Natural killer cell (primary cell): ENCODE data around the gene TTC39C. TPM values are rescaled to one million over a fixed set of nuclear protein-coding genes. Genes with fewer than 3 reads are reported as not detected.
A peak's percentile ranks its signal among the peaks of the same experiment; 100 is the strongest.

Experiments used
- ATAC-seq, 3 donors: fragments of 150-1000 bp in 2 of 3; fragments of 200-7000 bp in 1 of 3; cut with Tn5 transposase; 1 replicate in 1 of 3; 2 replicates in 2 of 3; pipeline ENCODE4 v1.10.0; 2021; ENCODE audit warnings: mild to moderate bottlenecking in 2 of 3, moderate library complexity in 2 of 3
- DNase-seq, 2 donors: peaks; one replicate each; pipeline versions ENCODE4 v3.0.0 to v3.0.0-alpha.2; 2013 to 2021; ENCODE audit warnings: mixed read lengths in 1 of 2
- H3K27ac ChIP-seq: one replicate; pipeline ENCODE4 v1.5.1; 2013; ENCODE audit warnings: mild to moderate bottlenecking, low read length
- H3K27me3 ChIP-seq: one replicate; pipeline ENCODE4 v1.6.1; 2013; ENCODE audit warnings: low read length; ENCODE audit not compliant: control insufficient read depth, insufficient read depth
- H3K36me3 ChIP-seq: one replicate; pipeline ENCODE4 v1.6.1; 2013; ENCODE audit warnings: low read length; ENCODE audit not compliant: control insufficient read depth, insufficient read depth
- H3K4me1 ChIP-seq: one replicate; pipeline ENCODE4 v1.6.1; 2013; ENCODE audit warnings: low read length; ENCODE audit not compliant: control insufficient read depth, insufficient read depth
- H3K4me3 ChIP-seq: one replicate; pipeline ENCODE4 v1.5.1; 2013; ENCODE audit warnings: low read length
- H3K9me3 ChIP-seq: one replicate; pipeline ENCODE4 v1.6.1; 2013; ENCODE audit warnings: low read length; ENCODE audit not compliant: control insufficient read depth, insufficient read depth
- H3K27ac Mint-ChIP-seq, 2 donors: one replicate each; pipeline ENCODE4 v1.8.0; 2022; ENCODE audit warnings: mild to moderate bottlenecking in 2 of 2, mixed read lengths in 2 of 2, moderate library complexity in 1 of 2
- H3K27me3 Mint-ChIP-seq, 2 donors: one replicate each; pipeline ENCODE4 v1.8.0; 2022; ENCODE audit warnings: low read depth in 2 of 2, mixed read lengths in 2 of 2
- H3K36me3 Mint-ChIP-seq: one replicate; pipeline ENCODE4 v1.8.0; 2022; ENCODE audit warnings: mixed read lengths
- H3K4me1 Mint-ChIP-seq, 2 donors: one replicate each; pipeline ENCODE4 v1.8.0; 2022; ENCODE audit warnings: mixed read lengths in 2 of 2
- H3K4me3 Mint-ChIP-seq: one replicate; pipeline ENCODE4 v1.8.0; 2022; ENCODE audit warnings: mild to moderate bottlenecking, moderate library complexity, mixed read lengths
- H3K9me3 Mint-ChIP-seq, 2 donors: one replicate each; pipeline ENCODE4 v1.8.0; 2022; ENCODE audit warnings: mixed read lengths in 2 of 2
- WGBS: methylation state at CpG from one replicate; pipeline ENCODE4 v1.1.7; 2013; ENCODE audit warnings: missing lambda C conversion rate; ENCODE audit not compliant: insufficient coverage; 5-methylcytosine and 5-hydroxymethylcytosine counted together
- intact Hi-C: fragments of 100-400 bp; cut with micrococcal nuclease; formaldehyde crosslinking; loops from one replicate; pipeline ENCODE4 v1.14.2; 2022
- total RNA-seq, 4 donors: library from RNA; stranded (reverse); fragments of 120-200 nt in 1 of 4; gene quantifications; one replicate each; pipeline versions ENCODE4 v1.2.3 to v1.2.4, GENCODE V29; 2013 to 2022
- TF ChIP-seq, protein P1 (sequence below): fragments of 200-600 bp; IDR thresholded peaks from one replicate; pipeline ENCODE4 v1.8.0; 2022; ENCODE audit warnings: antibody characterized with exemption

The TTC39C gene
- total RNA-seq, 3 donors from 2014 or later (not counting 1 experiment from before 2014, with no cell fraction given), result 39.0 to 61.5 (median 44.3) TPM

DNA sequence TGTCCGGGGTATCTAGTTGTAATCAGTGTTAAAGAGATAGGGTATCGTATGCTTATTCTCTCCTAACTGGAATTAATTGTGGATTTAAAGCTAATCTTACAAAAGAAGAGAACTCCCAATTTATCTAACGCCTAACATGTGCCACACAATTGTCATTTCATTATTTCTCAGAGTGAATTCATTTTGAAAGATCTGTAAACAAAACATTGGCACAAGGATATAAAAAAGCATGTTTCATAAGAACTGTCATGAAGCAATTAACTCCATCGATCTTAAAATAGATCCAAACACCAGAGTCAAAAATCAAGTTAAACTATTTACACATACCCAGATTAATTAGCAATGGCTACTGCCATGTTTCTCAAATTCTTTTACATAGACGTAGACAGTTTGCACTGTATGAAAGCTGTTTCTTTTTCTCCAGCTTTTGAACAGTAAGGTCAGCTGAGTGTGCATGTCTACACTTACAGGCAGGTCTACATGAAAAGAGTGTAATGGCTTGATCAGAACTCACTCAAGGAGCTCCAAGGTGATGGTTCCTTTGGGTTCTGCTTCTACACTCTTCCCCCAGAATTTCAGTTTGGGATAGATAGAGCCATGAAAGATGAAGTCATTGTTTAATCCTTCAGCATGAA, 163.1 kb downstream of the TTC39C start:
- Histone ChIP-seq H3K4me3 (no peak overlapping the region), H3K9me3 (no peaks in the 10 kb centered on the region), H3K4me1 (no peaks in the 10 kb centered on the region), H3K36me3 (no peaks in the 10 kb centered on the region), H3K27ac (peak overlapping the region; percentile 30), H3K27me3 (no peaks in the 10 kb centered on the region)
- TF ChIP-seq, protein P1, sequence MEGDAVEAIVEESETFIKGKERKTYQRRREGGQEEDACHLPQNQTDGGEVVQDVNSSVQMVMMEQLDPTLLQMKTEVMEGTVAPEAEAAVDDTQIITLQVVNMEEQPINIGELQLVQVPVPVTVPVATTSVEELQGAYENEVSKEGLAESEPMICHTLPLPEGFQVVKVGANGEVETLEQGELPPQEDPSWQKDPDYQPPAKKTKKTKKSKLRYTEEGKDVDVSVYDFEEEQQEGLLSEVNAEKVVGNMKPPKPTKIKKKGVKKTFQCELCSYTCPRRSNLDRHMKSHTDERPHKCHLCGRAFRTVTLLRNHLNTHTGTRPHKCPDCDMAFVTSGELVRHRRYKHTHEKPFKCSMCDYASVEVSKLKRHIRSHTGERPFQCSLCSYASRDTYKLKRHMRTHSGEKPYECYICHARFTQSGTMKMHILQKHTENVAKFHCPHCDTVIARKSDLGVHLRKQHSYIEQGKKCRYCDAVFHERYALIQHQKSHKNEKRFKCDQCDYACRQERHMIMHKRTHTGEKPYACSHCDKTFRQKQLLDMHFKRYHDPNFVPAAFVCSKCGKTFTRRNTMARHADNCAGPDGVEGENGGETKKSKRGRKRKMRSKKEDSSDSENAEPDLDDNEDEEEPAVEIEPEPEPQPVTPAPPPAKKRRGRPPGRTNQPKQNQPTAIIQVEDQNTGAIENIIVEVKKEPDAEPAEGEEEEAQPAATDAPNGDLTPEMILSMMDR, result no peak
- WGBS, result 91% methylated on average over 4 of the region's 5 CpGs
- Mint-ChIP-seq H3K27ac (no peak overlapping the region), H3K4me3 (no peak overlapping the region), H3K4me1 (no peaks in the 10 kb centered on the region), H3K27me3 (peaks cover 6 to 12% of the 10 kb centered on the region in 2 donors), H3K36me3 (no peaks in the 10 kb centered on the region), H3K9me3 (no peaks in the 10 kb centered on the region)
- intact Hi-C loops, result loop anchor here (5.0 kb wide), 1 partner anchor 315 kb away; no protein-coding TSS in a partner anchor
- no peak for DNase-seq
- no peak for ATAC-seq

DNA sequence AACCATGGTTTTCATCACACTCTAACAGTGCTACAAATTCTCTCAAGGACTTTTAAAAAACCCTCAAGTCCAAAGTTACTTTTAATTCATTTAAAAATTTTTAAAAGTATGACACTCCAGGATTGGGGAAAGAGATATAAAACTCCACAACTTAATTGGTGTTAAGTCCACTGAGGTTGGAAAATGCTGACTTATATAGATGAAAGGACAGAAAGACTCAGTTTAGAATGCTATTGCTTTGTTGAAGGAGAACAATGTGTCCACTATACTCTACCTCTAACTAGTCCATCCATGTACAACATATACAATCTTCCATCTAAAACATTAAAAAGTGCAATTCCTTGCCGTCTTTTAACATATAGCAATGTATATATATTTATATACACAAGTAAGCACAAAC, 165.5 kb downstream of the TTC39C start:
- H3K4me1 ChIP-seq, result no peaks in the 10 kb centered on the region

DNA sequence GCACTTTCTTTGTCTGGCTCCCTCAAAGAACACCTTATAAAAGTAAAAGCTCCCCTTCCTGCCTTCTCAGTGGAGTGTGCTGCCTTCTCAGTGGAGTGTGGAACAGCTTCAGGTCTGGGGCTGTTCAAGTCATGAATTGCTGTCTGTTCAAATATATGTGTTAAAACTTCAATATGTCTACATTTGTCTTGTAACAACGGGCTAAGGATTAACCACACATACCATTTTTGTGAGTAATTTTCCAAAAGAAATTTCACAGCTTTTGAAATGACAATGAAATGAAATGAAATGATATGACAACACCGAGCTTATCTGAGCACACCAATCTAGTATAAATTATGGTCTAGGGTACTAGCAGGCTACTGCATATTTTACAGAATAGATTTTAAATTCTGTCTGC, 167.3 kb downstream of the TTC39C start:
- TF ChIP-seq, protein P1, result no peak
- Mint-ChIP-seq H3K4me3 (no peak overlapping the region), H3K4me1 (no peaks in the 10 kb centered on the region), H3K27ac (no peak overlapping the region), H3K27me3 (peaks cover 6 to 10% of the 10 kb centered on the region in 2 donors), H3K36me3 (no peaks in the 10 kb centered on the region), H3K9me3 (no peaks in the 10 kb centered on the region)
- 83% methylated on average over 2 of the region's 2 CpGs for WGBS
- intact Hi-C loops, result no loop called here
- H3K9me3 ChIP-seq, result no peaks in the 10 kb centered on the region
- DNase-seq (no peak), ATAC-seq (no peak)
- no peaks in the 10 kb centered on the region for H3K27me3 ChIP-seq
- H3K36me3 ChIP-seq, result no peaks in the 10 kb centered on the region
- H3K27ac ChIP-seq, result no peak overlapping the region
- H3K4me1 ChIP-seq, result no peaks in the 10 kb centered on the region
- no peak overlapping the region for H3K4me3 ChIP-seq

More for the DNA sequence above, 165.5 kb downstream of the TTC39C start:
- ATAC-seq (no peak), DNase-seq (no peak)
- Histone ChIP-seq H3K36me3 (no peaks in the 10 kb centered on the region), H3K9me3 (no peaks in the 10 kb centered on the region), H3K27ac (no peak overlapping the region), H3K4me3 (no peak overlapping the region), H3K27me3 (no peaks in the 10 kb centered on the region)
- intact Hi-C loops, result no loop called here
- TF ChIP-seq, protein P1, result no peak
- no peaks in the 10 kb centered on the region for H3K9me3 Mint-ChIP-seq
- WGBS, result no CpG with 5 or more reads among the region's 1 CpG
- no peaks in the 10 kb centered on the region for H3K4me1 Mint-ChIP-seq
- H3K27me3 Mint-ChIP-seq, result peaks cover 6 to 12% of the 10 kb centered on the region in 2 donors
- H3K36me3 Mint-ChIP-seq, result no peaks in the 10 kb centered on the region
- no peak overlapping the region for H3K27ac Mint-ChIP-seq
- no peak overlapping the region for H3K4me3 Mint-ChIP-seq

Other genes with a start within 250 kb of the TTC39C start
- under 1 TPM in 2 of 3 donors, not detected in 1; 0.75 to 0.94 TPM for gene CABYR, start 124.3 kb downstream of the TTC39C start, total RNA-seq